ENCODE data around the gene PIAS1. TPM values are rescaled to one million over a fixed set of nuclear protein-coding genes. Genes with fewer than 3 reads are reported as not detected.

Gene PIAS1
- total RNA-seq, 1 donor from 2014 or later: 56.3 TPM

GRCh38 chr15:68045289-68046265 is 8.5 kb upstream of the PIAS1 start:
- H3K36me3 Mint-ChIP-seq (ENCODE audit: low read depth): no peaks in the 10 kb centered on the region
- TF ChIP-seq CTCF (IDR thresholded peaks at IDR 0.05): no peak
- no peak overlapping the region for H3K4me3 Mint-ChIP-seq
- ChIA-PET CTCF (no interaction called here), POLR2A (no interaction called here)
- no peaks in the 10 kb centered on the region for H3K27me3 Mint-ChIP-seq
- intact Hi-C loops (cut with micrococcal nuclease): no loop called here
- H3K4me1 Mint-ChIP-seq: no peaks in the 10 kb centered on the region
- peaks cover 3% of the 10 kb centered on the region for H3K9me3 Mint-ChIP-seq
- ATAC-seq (ENCODE audit: low read depth) (no peak), DNase-seq (no peak)
- H3K27ac Mint-ChIP-seq: no peak overlapping the region

GRCh38 chr15:68047826-68048225 is 6.3 kb upstream of the PIAS1 start:
- no peaks in the 10 kb centered on the region for H3K36me3 Mint-ChIP-seq (ENCODE audit: low read depth)
- no peak for TF ChIP-seq CTCF (IDR thresholded peaks at IDR 0.05)
- H3K4me1 Mint-ChIP-seq: no peaks in the 10 kb centered on the region
- ChIA-PET POLR2A (no interaction called here), CTCF (no interaction called here)
- no peak overlapping the region for H3K4me3 Mint-ChIP-seq
- H3K9me3 Mint-ChIP-seq: peaks cover 3% of the 10 kb centered on the region
- ATAC-seq (ENCODE audit: low read depth) (no peak), DNase-seq (no peak)
- no peaks in the 10 kb centered on the region for H3K27me3 Mint-ChIP-seq
- intact Hi-C loops (cut with micrococcal nuclease): no loop called here
- H3K27ac Mint-ChIP-seq: no peak overlapping the region

- Mint-ChIP-seq H3K9me3 (peaks cover 3% of the 10 kb centered on the region), H3K4me1 (peaks cover 14% of the 10 kb centered on the region), H3K27ac (no peak overlapping the region), H3K36me3 (ENCODE audit: low read depth) (peaks cover 3% of the 10 kb centered on the region), H3K27me3 (no peaks in the 10 kb centered on the region), H3K4me3 (no peak overlapping the region)
- ChIA-PET POLR2A (no interaction called here), CTCF (no interaction called here)
- ATAC-seq (ENCODE audit: low read depth): no peak
- intact Hi-C loops (cut with micrococcal nuclease): loop anchor here (5.0 to 10.0 kb wide), 4 partner anchors 64 to 984 kb away; partner anchors contain the start of genes MAP2K5 and SMAD3
- no peak for DNase-seq
- no peak for TF ChIP-seq CTCF (IDR thresholded peaks at IDR 0.05)
Measured at GRCh38 chr15:68051109-68051508, 3.0 kb upstream of the PIAS1 start.

GRCh38 chr15:68051907-68052306 is 2.2 kb upstream of the PIAS1 start:
- peaks cover 3% of the 10 kb centered on the region for H3K36me3 Mint-ChIP-seq (ENCODE audit: low read depth)
- no peak overlapping the region for H3K27ac Mint-ChIP-seq
- peaks cover 22% of the 10 kb centered on the region for H3K4me1 Mint-ChIP-seq
- ChIA-PET CTCF (interaction anchor here (0.6 kb wide), 1 partner anchor 143 kb away, joined by 3 read pairs; no protein-coding TSS in a partner anchor), POLR2A (no interaction called here)
- no peaks in the 10 kb centered on the region for H3K27me3 Mint-ChIP-seq
- intact Hi-C loops (cut with micrococcal nuclease): loop anchor here (5.0 to 10.0 kb wide), 4 partner anchors 63 to 985 kb away; partner anchors contain the start of genes MAP2K5 and SMAD3
- H3K9me3 Mint-ChIP-seq: peaks cover 3% of the 10 kb centered on the region
- ATAC-seq (ENCODE audit: low read depth) (no peak), DNase-seq (no peak)
- no peak overlapping the region for H3K4me3 Mint-ChIP-seq
- TF ChIP-seq CTCF (IDR thresholded peaks at IDR 0.05): no peak

GRCh38 chr15:68052431-68052830 is 1.7 kb upstream of the PIAS1 start:
- no peaks in the 10 kb centered on the region for H3K27me3 Mint-ChIP-seq
- CTCF ChIA-PET: no interaction called here
- TF ChIP-seq CTCF (IDR thresholded peaks at IDR 0.05): no peak
- peak overlapping the region; percentile 21 for H3K4me3 Mint-ChIP-seq
- peaks cover 3% of the 10 kb centered on the region for H3K9me3 Mint-ChIP-seq
- ATAC-seq (ENCODE audit: low read depth): no peak
- no peak for DNase-seq
- peaks cover 27% of the 10 kb centered on the region for H3K4me1 Mint-ChIP-seq
- H3K27ac Mint-ChIP-seq: no peak overlapping the region
- intact Hi-C loops (cut with micrococcal nuclease): loop anchor here (5.0 to 10.0 kb wide), 4 partner anchors 62 to 985 kb away; partner anchors contain the start of genes MAP2K5 and SMAD3
- peaks cover 3% of the 10 kb centered on the region for H3K36me3 Mint-ChIP-seq (ENCODE audit: low read depth)
- POLR2A ChIA-PET: no interaction called here

All from activated B cell treated with CpG ODN at 0.5 μM for 24 hours (primary cell).